GM18505 (cell line): Measurements from ENCODE around the gene MBNL2.

Source experiments
- ATAC-seq: cut with Tn5 transposase; IDR thresholded peaks from one replicate; pipeline ENCODE4 v1.9.1; 2021; ENCODE audit not compliant: unreplicated experiment
- POLR2A ChIP-seq: IDR thresholded peaks from 4 replicates; pipeline ENCODE4 v1.6.1; 2011; ENCODE audit warnings: borderline replicate concordance; ENCODE audit not compliant: insufficient read depth, insufficient read length; ENCODE audit errors: extremely low read depth

The MBNL2 gene

DNA sequence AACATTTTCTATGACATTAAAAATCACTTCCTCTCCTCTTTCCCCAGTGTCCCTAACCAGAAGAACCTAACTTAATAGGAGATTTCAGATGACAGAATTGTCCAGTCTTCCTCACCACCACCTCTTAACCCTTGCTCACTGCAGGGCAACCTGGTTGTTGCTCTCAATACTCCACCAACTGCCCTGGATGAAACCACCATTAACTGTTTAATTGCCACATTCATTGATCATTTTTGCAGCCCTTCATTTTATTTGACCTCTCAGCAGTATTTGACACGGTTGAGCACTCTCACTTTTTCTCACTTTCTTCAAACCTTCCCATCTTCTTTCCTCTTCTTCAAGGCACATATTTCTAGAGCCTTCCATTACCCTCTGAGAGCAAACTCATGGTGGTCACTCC lies 84.0 kb downstream of the MBNL2 start:
- no peak for TF ChIP-seq POLR2A
- ATAC-seq, result no peak

GRCh38 chr13:97306645-97307044 lies 84.5 kb downstream of the MBNL2 start:
- ATAC-seq, result no peak
- TF ChIP-seq POLR2A, result no peak

DNA sequence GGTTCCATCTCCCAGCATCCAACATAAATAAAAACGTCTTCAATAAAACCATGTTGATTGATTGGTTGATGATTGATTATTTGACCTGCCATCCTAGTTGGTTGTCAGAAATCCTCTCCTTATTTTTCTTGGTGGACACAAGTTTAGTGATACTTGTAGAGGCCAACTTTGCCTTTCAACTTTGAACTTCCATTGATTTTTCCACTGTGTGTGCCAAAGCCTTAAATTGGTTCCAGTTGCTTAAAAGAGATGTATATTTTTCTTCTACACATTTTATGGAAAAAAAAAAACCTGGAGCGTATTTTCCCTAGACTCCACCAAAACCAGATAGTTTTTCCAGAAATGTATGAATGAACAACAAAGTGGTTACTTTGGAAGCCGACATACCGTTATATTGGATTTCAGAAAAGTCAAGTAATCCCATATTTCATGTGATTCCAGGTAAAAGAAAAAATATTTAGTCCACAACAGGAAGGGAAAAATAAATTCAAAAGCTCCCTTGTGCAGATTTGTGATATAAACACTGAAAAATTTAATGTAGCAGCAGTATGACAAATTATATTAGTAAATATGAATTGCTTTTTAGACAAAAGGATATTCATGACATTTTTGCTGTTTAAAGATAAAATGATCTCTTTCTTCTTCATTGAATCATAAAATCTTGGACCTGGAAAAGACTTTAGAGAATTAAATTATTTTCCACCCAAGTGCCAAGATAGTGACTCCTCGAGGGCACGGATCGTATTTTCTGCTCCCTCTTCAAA lies 85.2 kb downstream of the MBNL2 start:
- TF ChIP-seq POLR2A, result no peak
- ATAC-seq, result no peak

GRCh38 chr13:97307882-97308624 lies 85.9 kb downstream of the MBNL2 start:
- no peak for TF ChIP-seq POLR2A
- ATAC-seq, result no peak

- TF ChIP-seq POLR2A, result no peak
- ATAC-seq, result no peak
Measured at GRCh38 chr13:97308735-97309429, 86.7 kb downstream of the MBNL2 start.

DNA sequence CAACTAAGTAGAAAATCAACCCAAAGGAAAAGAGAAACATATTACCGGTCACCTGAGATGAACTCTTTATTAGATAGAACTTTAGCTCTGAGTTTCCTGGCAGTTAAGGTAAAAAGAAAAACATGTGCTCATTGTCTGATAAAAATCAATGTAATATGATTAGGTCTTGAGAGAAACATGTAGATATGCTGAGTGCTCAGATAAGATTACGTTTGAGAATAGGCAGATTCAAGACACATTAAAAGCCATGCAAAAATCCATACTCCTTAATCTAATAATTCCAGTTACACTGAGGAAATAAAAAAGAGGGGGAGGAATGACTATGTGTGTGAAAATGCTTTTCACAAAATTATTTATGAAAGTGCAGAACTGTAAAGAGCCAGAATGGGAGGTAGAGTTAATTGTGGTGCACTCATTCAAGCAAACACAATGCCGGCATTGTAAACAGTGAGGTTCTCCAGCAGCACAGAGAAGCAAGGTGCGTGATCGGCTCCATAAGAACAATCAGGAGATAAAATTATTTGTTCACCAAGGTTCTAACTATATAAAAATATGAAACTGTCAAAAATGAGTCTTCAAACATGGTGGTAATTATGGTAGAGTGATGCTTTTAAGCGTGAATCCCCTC lies 88.8 kb downstream of the MBNL2 start:
- no peak for TF ChIP-seq POLR2A
- ATAC-seq, result no peak

- no peak for ATAC-seq
- TF ChIP-seq POLR2A, result no peak
Measured at GRCh38 chr13:97311956-97312355, 89.8 kb downstream of the MBNL2 start.

- ATAC-seq, result no peak
- TF ChIP-seq POLR2A, result no peak
Measured at GRCh38 chr13:97313551-97314260, 91.6 kb downstream of the MBNL2 start.

GRCh38 chr13:97316390-97316789 lies 94.3 kb downstream of the MBNL2 start:
- no peak for ATAC-seq
- TF ChIP-seq POLR2A, result no peak

- no peak for ATAC-seq
- TF ChIP-seq POLR2A, result no peak
Measured at GRCh38 chr13:97317933-97318332, 95.8 kb downstream of the MBNL2 start.

GRCh38 chr13:97318532-97318931 lies 96.4 kb downstream of the MBNL2 start:
- no peak for ATAC-seq
- TF ChIP-seq POLR2A, result no peak

DNA sequence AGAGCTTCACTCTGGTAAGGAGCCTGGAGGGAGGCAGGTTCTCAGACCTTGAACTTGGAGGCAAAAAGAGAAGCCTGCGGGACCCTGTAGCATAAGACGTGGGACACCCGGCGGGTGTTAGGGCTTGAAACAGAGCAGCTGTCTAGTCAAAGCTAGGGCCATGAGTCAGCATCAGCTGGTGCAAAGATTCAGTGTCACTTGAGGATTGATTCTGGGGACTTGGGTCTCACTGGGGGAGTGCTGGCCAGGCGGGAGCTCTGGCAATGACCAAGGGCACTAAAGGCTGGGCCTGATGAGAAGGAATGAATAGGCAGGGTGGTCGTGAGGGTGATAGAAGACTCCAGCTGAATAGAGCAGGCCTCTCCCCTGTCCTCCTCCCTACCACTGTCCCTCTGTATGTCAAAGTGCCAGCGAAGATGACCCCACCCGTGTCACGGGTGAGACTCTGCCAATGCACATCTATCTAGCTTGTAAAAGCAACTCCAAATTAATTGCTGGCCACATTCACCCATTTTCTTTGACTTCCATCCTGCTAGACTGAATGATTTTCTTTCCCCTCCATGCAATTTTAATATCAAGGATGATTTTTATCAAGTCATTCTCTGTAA lies 97.1 kb downstream of the MBNL2 start:
- TF ChIP-seq POLR2A, result no peak
- ATAC-seq, result no peak
